A549 (cell line): Measurements from ENCODE around the gene SETD2. TPM values are rescaled to one million over a fixed set of nuclear protein-coding genes. Genes with fewer than 3 reads are reported as not detected.

ENCODE experiments used
- ATAC-seq, 2 experiments: fragments of 200-7000 bp in 1 of 2; fragments of >200 bp in 1 of 2; cut with Nextera tagmentation in 1 of 2; cut with Tn5 transposase in 1 of 2; 3 replicates each; pipeline versions ENCODE4 v1.8.0 to v1.9.1; 2018 to 2020; ENCODE audit warnings: mild to moderate bottlenecking in 1 of 2, moderate library complexity in 1 of 2
- CTCF ChIA-PET: fragments of 300-600 bp; sonication (Branson Sonifier 250); formaldehyde crosslinking; extraction: SDS; loops from one replicate; lab custom pipeline; 2021; ENCODE audit warnings: antibody characterized with exemption, inconsistent platforms; lab: Yijun Ruan, JAX
- POLR2A ChIA-PET: fragments of 350-600 bp; formaldehyde crosslinking; extraction: SDS; loops from one replicate; lab custom pipeline; 2021; ENCODE audit warnings: antibody characterized with exemption, inconsistent platforms; lab: Yijun Ruan, JAX
- DNase-seq, 2 experiments: peaks; one replicate each; pipeline versions ENCODE4 v3.0.0 to v3.0.0-alpha.2; 2011 to 2016; ENCODE audit warnings: low read depth in 1 of 2, low spot score in 1 of 2
- FAIRE-seq: peaks from 2 replicates; lab custom pipeline; 2011; peaks lifted over from hg19 to GRCh38; lab: Jason Lieb, UNC
- H3K27ac ChIP-seq, 2 experiments: fragments of >200 bp; sonication (Bioruptor Twin); formaldehyde crosslinking; 3 replicates each; pipeline ENCODE4 v1.5.1; 2016 to 2017
- H3K4me1 ChIP-seq: fragments of >200 bp; sonication (Bioruptor Twin); formaldehyde crosslinking; 3 replicates; pipeline ENCODE4 v1.6.1; 2016
- H3K4me2 ChIP-seq: fragments of >200 bp; sonication (Bioruptor Twin); formaldehyde crosslinking; 3 replicates; pipeline ENCODE4 v1.6.1; 2016
- H3K4me3 ChIP-seq: fragments of >200 bp; sonication (Bioruptor Twin); formaldehyde crosslinking; 3 replicates; pipeline ENCODE4 v1.5.1; 2016
- H3K9me3 ChIP-seq: fragments of >200 bp; sonication (Bioruptor Twin); formaldehyde crosslinking; 3 replicates; pipeline ENCODE4 v1.6.1; 2016
- BCL3 ChIP-seq: fragments of >200 bp; sonication (Bioruptor Twin); formaldehyde crosslinking; IDR thresholded peaks from 3 replicates; pipeline ENCODE4 v1.6.1; 2016
- CBX8 ChIP-seq: fragments of 200-600 bp; sonication (generic); IDR thresholded peaks from 2 replicates; pipeline ENCODE4 v1.6.1; 2016
- CHD2 ChIP-seq: fragments of 150-350 bp; IDR thresholded peaks from 2 replicates; pipeline ENCODE4 v1.6.1; 2014; ENCODE audit warnings: low read length; ENCODE audit not compliant: partially characterized antibody
- CHD4 ChIP-seq: fragments of 200-600 bp; sonication (generic); IDR thresholded peaks from 2 replicates; pipeline ENCODE4 v1.6.1; 2016; ENCODE audit warnings: antibody characterized with exemption, mild to moderate bottlenecking, borderline replicate concordance
- CTCF ChIP-seq: fragments of >200 bp; sonication (Bioruptor Twin); formaldehyde crosslinking; IDR thresholded peaks from 3 replicates; pipeline ENCODE4 v1.5.1; 2016
- E2F6 ChIP-seq: IDR thresholded peaks from 2 replicates; pipeline ENCODE4 v1.6.1; 2012; ENCODE audit warnings: low read depth, borderline replicate concordance
- EHF ChIP-seq: fragments of 250-450 bp; sonication (Bioruptor Pico); IDR thresholded peaks from 2 replicates; pipeline ENCODE4 v1.5.0; 2020; ENCODE audit warnings: mild to moderate bottlenecking
- FOSB ChIP-seq: fragments of 250-450 bp; sonication (Bioruptor Pico); IDR thresholded peaks from 2 replicates; pipeline ENCODE4 v1.5.0; 2020; ENCODE audit warnings: mild to moderate bottlenecking, moderate library complexity
- FOSL2 ChIP-seq, 2 experiments: fragments of 450-650 bp in 1 of 2; fragments of >200 bp in 1 of 2; sonication (Bioruptor Twin) in 1 of 2; formaldehyde crosslinking; IDR thresholded peaks; 2 replicates each; pipeline versions ENCODE4 v1.5.0 to v1.6.1; 2016 to 2020; ENCODE audit warnings: mild to moderate bottlenecking in 1 of 2, moderate library complexity in 1 of 2
- FOXS1 ChIP-seq: fragments of 250-450 bp; sonication (Bioruptor Pico); IDR thresholded peaks from 2 replicates; pipeline ENCODE4 v1.5.0; 2020; ENCODE audit warnings: mild to moderate bottlenecking, moderate library complexity
- GATA3 ChIP-seq: IDR thresholded peaks from 2 replicates; pipeline ENCODE4 v1.6.1; 2012; ENCODE audit warnings: borderline replicate concordance
- HOXB13 ChIP-seq: fragments of 250-450 bp; sonication (Bioruptor Pico); IDR thresholded peaks from 2 replicates; pipeline ENCODE4 v1.5.0; 2020; ENCODE audit warnings: low read depth, mild to moderate bottlenecking, moderate library complexity
- HOXB5 ChIP-seq: fragments of 250-450 bp; sonication (Bioruptor Pico); IDR thresholded peaks from 2 replicates; pipeline ENCODE4 v1.5.0; 2020; ENCODE audit warnings: mild to moderate bottlenecking, moderate library complexity
- JUNB ChIP-seq: fragments of >200 bp; sonication (Bioruptor Twin); formaldehyde crosslinking; IDR thresholded peaks from 2 replicates; pipeline ENCODE4 v1.6.1; 2016
- KDM1A ChIP-seq: fragments of 200-600 bp; sonication (generic); IDR thresholded peaks from 2 replicates; pipeline ENCODE4 v1.6.1; 2016; ENCODE audit warnings: low read depth, mild to moderate bottlenecking
- KDM5A ChIP-seq: fragments of 200-600 bp; sonication (generic); IDR thresholded peaks from 2 replicates; pipeline ENCODE4 v1.6.1; 2016; ENCODE audit warnings: antibody characterized with exemption, mild to moderate bottlenecking
- MAFK ChIP-seq: fragments of 450-650 bp; IDR thresholded peaks from 2 replicates; pipeline ENCODE4 v1.6.1; 2014; ENCODE audit not compliant: partially characterized antibody
- MAX ChIP-seq: IDR thresholded peaks from 2 replicates; pipeline ENCODE4 v1.6.1; 2012
- MYC ChIP-seq: IDR thresholded peaks from 2 replicates; pipeline ENCODE4 v1.6.1; 2012; ENCODE audit warnings: mild to moderate bottlenecking, inconsistent platforms, low read length, improper control_type of control experiment, borderline replicate concordance
- NFE2L2 ChIP-seq: fragments of 150-350 bp; conservative IDR thresholded peaks from 2 replicates; pipeline ENCODE4 v1.6.1; 2014; ENCODE audit warnings: low read length
- NR3C1 ChIP-seq: fragments of >200 bp; sonication (Bioruptor Twin); formaldehyde crosslinking; IDR thresholded peaks from 3 replicates; pipeline ENCODE4 v1.6.1; 2017
- PHF8 ChIP-seq: fragments of 200-600 bp; sonication (generic); IDR thresholded peaks from 2 replicates; pipeline ENCODE4 v1.6.1; 2016; ENCODE audit warnings: low read depth, mild to moderate bottlenecking, antibody characterized with exemption, moderate library complexity, borderline replicate concordance
- REST ChIP-seq: fragments of 200-600 bp; sonication (generic); IDR thresholded peaks from 2 replicates; pipeline ENCODE4 v1.6.1; 2016; ENCODE audit warnings: antibody characterized with exemption, mild to moderate bottlenecking, moderate library complexity
- RFX5 ChIP-seq: fragments of 450-650 bp; IDR thresholded peaks from 2 replicates; pipeline ENCODE4 v1.7.1; 2014; ENCODE audit warnings: antibody characterized with exemption, mild to moderate bottlenecking, moderate library complexity
- RNF2 ChIP-seq: fragments of 200-600 bp; sonication (generic); IDR thresholded peaks from 2 replicates; pipeline ENCODE4 v1.6.1; 2016; ENCODE audit warnings: low read depth, mild to moderate bottlenecking, antibody characterized with exemption, moderate library complexity, borderline replicate concordance
- SMC3 ChIP-seq: fragments of >200 bp; sonication (Bioruptor Twin); formaldehyde crosslinking; IDR thresholded peaks from 3 replicates; pipeline ENCODE4 v1.6.1; 2018; ENCODE audit warnings: inconsistent platforms
- SREBF2 ChIP-seq: fragments of 450-650 bp; IDR thresholded peaks from 2 replicates; pipeline ENCODE4 v1.6.1; 2014; ENCODE audit warnings: mild to moderate bottlenecking, moderate library complexity
- USF2 ChIP-seq: fragments of 450-650 bp; IDR thresholded peaks from 2 replicates; pipeline ENCODE4 v1.6.1; 2014; ENCODE audit warnings: antibody characterized with exemption
- WGBS: methylation state at CpG from one replicate; pipeline ENCODE4 v1.1.6; 2017; ENCODE audit errors: missing lambda C conversion rate; 5-methylcytosine and 5-hydroxymethylcytosine counted together
- polyA plus RNA-seq, 4 experiments: library from polyadenylated mRNA; depleted of rRNA in 3 of 4; stranded (reverse); fragments of >200 nt; fragmentation: RNase III in 1 of 4; extraction: RNeasy Plus Mini Kit Qiagen cat#74134 plus additional on column Dnase treatment in 1 of 4; gene quantifications; 2 replicates in 3 of 4; 3 replicates in 1 of 4; pipeline ENCODE4 v1.2.3, GENCODE V29; 2011 to 2017

SETD2 gene
- polyA plus RNA-seq, 2 of the 4 experiments (the other 2 are of a cell fraction), result 16.8 to 26.1 TPM

GRCh38 chr3:47089630-47090029 lies 74.3 kb downstream of the SETD2 start:
- H3K4me3 ChIP-seq, result no peak overlapping the region
- H3K27ac ChIP-seq, result no peak overlapping the region
- no peak for FAIRE-seq
- CTCF ChIA-PET, result no interaction called here
- no peak for TF ChIP-seq CHD2
- no peak for TF ChIP-seq NFE2L2
- H3K4me2 ChIP-seq, result no peak overlapping the region
- POLR2A ChIA-PET, result no interaction called here
- no peak for ATAC-seq
- WGBS, result 92% methylated on average over 2 of the region's 2 CpGs
- no peaks in the 10 kb centered on the region for H3K4me1 ChIP-seq
- H3K9me3 ChIP-seq, result no peaks in the 10 kb centered on the region
- DNase-seq, result no peak

- no peak overlapping the region for H3K4me2 ChIP-seq
- POLR2A ChIA-PET, result no interaction called here
- TF ChIP-seq HOXB5 (CRISPR knock-in tag) (no peak), USF2 (no peak), CHD2 (no peak), RNF2 (no peak), FOXS1 (CRISPR knock-in tag) (no peak), MAFK (no peak), REST (no peak), JUNB (no peak), HOXB13 (CRISPR knock-in tag) (no peak), CHD4 (no peak), EHF (CRISPR knock-in tag) (no peak), KDM1A (no peak), MYC (no peak), CBX8 (no peak), PHF8 (no peak), KDM5A (no peak), RFX5 (no peak), SMC3 (no peak), NFE2L2 (no peak)
- TF ChIP-seq, all 56 proteins: peak for 0
- Histone ChIP-seq H3K4me1 (no peaks in the 10 kb centered on the region), H3K4me3 (no peak overlapping the region), H3K27ac (no peak overlapping the region), H3K9me3 (no peaks in the 10 kb centered on the region)
- DNase-seq (no peak), ATAC-seq (no peak), FAIRE-seq (no peak)
- 90% methylated on average over 7 of the region's 7 CpGs for WGBS
- CTCF ChIA-PET, result interaction anchor here (0.7 kb wide), 1 partner anchor 24 kb away, joined by 4 read pairs; no protein-coding TSS in a partner anchor
These were observed 77.8 kb downstream of the SETD2 start for GRCh38 chr3:47086071-47086470.

GRCh38 chr3:47083786-47084185 lies 80.1 kb downstream of the SETD2 start:
- FAIRE-seq (no peak), ATAC-seq (no peak)
- CTCF ChIA-PET, result no interaction called here
- TF ChIP-seq BCL3, result no peak
- no peak for TF ChIP-seq SREBF2
- no peak for TF ChIP-seq E2F6
- TF ChIP-seq NR3C1, result no peak
- TF ChIP-seq NFE2L2, result no peak
- no peak for TF ChIP-seq GATA3
- TF ChIP-seq CTCF, result no peak
- no peak for TF ChIP-seq FOSB
- no peak for TF ChIP-seq MAX
- no peak for TF ChIP-seq FOSL2 (IDR thresholded peaks at IDR 0.05)
- TF ChIP-seq FOSL2 (CRISPR knock-in tag; IDR thresholded peaks at IDR 0.05), result no peak
- no peak for TF ChIP-seq CHD2
- no peak for TF ChIP-seq JUNB

More at GRCh38 chr3:47083786-47084185, 80.1 kb downstream of the SETD2 start:
- Histone ChIP-seq H3K4me2 (no peak overlapping the region), H3K9me3 (no peaks in the 10 kb centered on the region), H3K4me1 (no peaks in the 10 kb centered on the region), H3K27ac (no peak overlapping the region), H3K4me3 (no peak overlapping the region)
- 89% methylated on average over 3 of the region's 3 CpGs for WGBS
- POLR2A ChIA-PET, result interaction anchor here (0.5 kb wide), 1 partner anchor 28 kb away, joined by 4 read pairs; no protein-coding TSS in a partner anchor
- no peak for DNase-seq
